OCI-LY7 (cell line): ENCODE results near the gene APLP2. TPM values are rescaled to one million over a fixed set of nuclear protein-coding genes. Genes with fewer than 3 reads are reported as not detected.

ENCODE experiments used
- BruUV-seq: library from RNA; stranded (reverse); fragments of 400-500 nt; replicated peaks from 2 replicates; lab custom pipeline; 2021; lab: Mats Ljungman, UMichigan
- CTCF ChIA-PET: fragments of 300-600 bp; sonication (Branson Sonifier 250); formaldehyde crosslinking; loops from one replicate; lab custom pipeline; 2022; ENCODE audit warnings: antibody characterized with exemption; ENCODE audit not compliant: unreplicated experiment; lab: Charles Lee
- POLR2A ChIA-PET: fragments of 300-600 bp; sonication (Branson Sonifier 250); formaldehyde crosslinking; loops from one replicate; lab custom pipeline; 2022; ENCODE audit warnings: antibody characterized with exemption; lab: Charles Lee
- DNase-seq: peaks from one replicate; pipeline ENCODE4 v3.0.0-alpha.2; 2015; ENCODE audit warnings: low spot score
- H2AFZ ChIP-seq: fragments of 200-600 bp; sonication (generic), shearing (Covaris generic); 2 replicates; pipeline ENCODE4 v1.6.1; 2014; ENCODE audit warnings: mild to moderate bottlenecking, antibody characterized with exemption, low read length, moderate library complexity
- H3K27ac ChIP-seq: fragments of 200-600 bp; sonication (generic); 2 replicates; pipeline ENCODE4 v1.5.1; 2014; ENCODE audit warnings: mixed run types, low read depth, mild to moderate bottlenecking, moderate library complexity, low read length, inconsistent platforms; ENCODE audit not compliant: poor library complexity, severe bottlenecking
- H3K36me3 ChIP-seq: fragments of 200-600 bp; sonication (generic); 2 replicates; pipeline ENCODE4 v1.6.1; 2014; ENCODE audit warnings: mild to moderate bottlenecking, antibody characterized with exemption, low read length, moderate library complexity, mixed read lengths; ENCODE audit not compliant: insufficient read depth
- H3K4me1 ChIP-seq: fragments of 200-600 bp; sonication (generic); 2 replicates; pipeline ENCODE4 v1.5.1; 2014; ENCODE audit warnings: mild to moderate bottlenecking, low read length; ENCODE audit not compliant: insufficient read depth, poor library complexity, severe bottlenecking
- H3K4me2 ChIP-seq: fragments of 200-600 bp; sonication (generic); 2 replicates; pipeline ENCODE4 v1.6.1; 2014; ENCODE audit warnings: mild to moderate bottlenecking, low read length
- H3K4me3 ChIP-seq: fragments of 200-600 bp; sonication (generic); 2 replicates; pipeline ENCODE4 v1.5.1; 2014; ENCODE audit warnings: mild to moderate bottlenecking, low read depth, low read length; ENCODE audit not compliant: poor library complexity, severe bottlenecking
- H3K79me2 ChIP-seq: fragments of 200-600 bp; sonication (generic); 2 replicates; pipeline ENCODE4 v1.6.1; 2016; ENCODE audit warnings: low read depth, mild to moderate bottlenecking, low read length, moderate library complexity, mixed read lengths; ENCODE audit not compliant: insufficient read depth
- H3K9me2 ChIP-seq: fragments of 200-600 bp; sonication (generic); 2 replicates; pipeline ENCODE4 v1.6.1; 2016; ENCODE audit warnings: mild to moderate bottlenecking, low read length, mixed read lengths; ENCODE audit not compliant: insufficient read depth
- H3K9me3 ChIP-seq: fragments of 200-600 bp; sonication (generic); 2 replicates; pipeline ENCODE4 v1.6.1; 2014; ENCODE audit warnings: mild to moderate bottlenecking, mixed run types, low read length, mixed read lengths
- H4K20me1 ChIP-seq: fragments of 200-600 bp; sonication (generic); 2 replicates; pipeline ENCODE4 v1.6.1; 2014; ENCODE audit warnings: mild to moderate bottlenecking, antibody characterized with exemption, low read length, moderate library complexity, mixed read lengths; ENCODE audit not compliant: insufficient read depth
- CTCF ChIP-seq: fragments of 200-600 bp; sonication (generic); conservative IDR thresholded peaks from 2 replicates; pipeline ENCODE4 v1.5.1; 2014; ENCODE audit warnings: mild to moderate bottlenecking, antibody characterized with exemption, low read length, moderate library complexity, mixed read lengths
- EZH2phosphoT487 ChIP-seq: fragments of 200-600 bp; sonication (generic); IDR thresholded peaks from 2 replicates; pipeline ENCODE4 v1.6.1; 2018; ENCODE audit warnings: low read depth, borderline replicate concordance, mild to moderate bottlenecking, mixed run types, antibody characterized with exemption, low read length, moderate library complexity, mixed read lengths
- intact Hi-C: fragments of 100-400 bp; cut with micrococcal nuclease; formaldehyde crosslinking; loops from one replicate; pipeline ENCODE4 v1.10.0; 2022; ENCODE audit not compliant: unreplicated experiment
- total RNA-seq, 2 experiments: library from RNA; depleted of rRNA in 1 of 2; stranded (reverse); fragments of >200 nt in 1 of 2; shearing (Covaris generic) in 1 of 2; gene quantifications; 2 replicates each; pipeline ENCODE4 v1.2.3, GENCODE V29; 2014 to 2022

The APLP2 gene
- total RNA-seq, 2 experiments from 2014 or later: 147 to 284 TPM

- Histone ChIP-seq H3K27ac (no peak overlapping the region), H3K4me3 (no peak overlapping the region), H3K4me2 (no peak overlapping the region), H2AFZ (no peak overlapping the region), H3K9me2 (no peaks in the 10 kb centered on the region), H3K4me1 (peaks cover 42% of the 10 kb centered on the region), H3K9me3 (no peaks in the 10 kb centered on the region), H3K79me2 (peaks cover 29% of the 10 kb centered on the region), H3K36me3 (peaks cover 92% of the 10 kb centered on the region), H4K20me1 (no peaks in the 10 kb centered on the region)
- CTCF ChIA-PET: interaction anchor here (0.9 kb wide), 1 partner anchor 43 kb away, joined by 6 read pairs; no protein-coding TSS in a partner anchor
- POLR2A ChIA-PET: interaction anchor here (0.6 to 1.3 kb wide), 3 partner anchors 12 to 121 kb away, joined by 3 read pairs; partner anchors contain the start of gene PRDM10
- TF ChIP-seq CTCF (no peak), EZH2phosphoT487 (no peak)
- no TSS peak for BruUV-seq
- no peak for DNase-seq
- intact Hi-C loops: no loop called here
These were observed 53.8 kb downstream of the APLP2 start for GRCh38 chr11:130123414-130124040.

- Histone ChIP-seq H4K20me1 (no peaks in the 10 kb centered on the region), H3K4me3 (no peak overlapping the region), H3K4me2 (no peak overlapping the region), H3K79me2 (peaks cover 25% of the 10 kb centered on the region), H3K36me3 (peaks cover 97% of the 10 kb centered on the region), H3K9me2 (no peaks in the 10 kb centered on the region), H3K4me1 (peaks cover 36% of the 10 kb centered on the region), H3K9me3 (no peaks in the 10 kb centered on the region), H3K27ac (no peak overlapping the region), H2AFZ (no peak overlapping the region)
- TF ChIP-seq CTCF (no peak), EZH2phosphoT487 (no peak)
- ChIA-PET CTCF (interaction anchor here (0.5 to 0.9 kb wide), 2 partner anchors 43 to 187 kb away, joined by 3 to 6 read pairs; no protein-coding TSS in a partner anchor), POLR2A (interaction anchor here (0.6 to 1.3 kb wide), 4 partner anchors 9 to 121 kb away, joined by 3 to 5 read pairs (median 3); partner anchors contain the start of gene PRDM10)
- intact Hi-C loops: no loop called here
- no peak for DNase-seq
- no TSS peak for BruUV-seq
These were observed 54.4 kb downstream of the APLP2 start for GRCh38 chr11:130124096-130124495.

- Histone ChIP-seq H3K9me3 (no peaks in the 10 kb centered on the region), H3K79me2 (peaks cover 10% of the 10 kb centered on the region; the same call in 1 of the 2 replicates), H3K4me1 (peaks cover 21% of the 10 kb centered on the region), H3K27ac (no peak overlapping the region), H2AFZ (no peak overlapping the region), H3K36me3 (peaks cover 99% of the 10 kb centered on the region), H3K4me3 (no peak overlapping the region), H4K20me1 (no peaks in the 10 kb centered on the region), H3K4me2 (no peak overlapping the region), H3K9me2 (no peaks in the 10 kb centered on the region)
- no TSS peak for BruUV-seq
- TF ChIP-seq CTCF (no peak), EZH2phosphoT487 (no peak)
- ChIA-PET POLR2A (interaction anchor here (0.9 to 1.6 kb wide), 5 partner anchors 10 to 204 kb away, joined by 3 to 4 read pairs (median 3); no protein-coding TSS in a partner anchor), CTCF (no interaction called here)
- intact Hi-C loops: no loop called here
- DNase-seq: no peak
These were observed 55.9 kb downstream of the APLP2 start for GRCh38 chr11:130125638-130126037.
